ENCODE measurements around the gene FAM83C. TPM values are rescaled to one million over a fixed set of nuclear protein-coding genes. Genes with fewer than 3 reads are reported as not detected.

FAM83C gene
- total RNA-seq, 1 experiment from 2014 or later = not detected

- no peak for DNase-seq (ENCODE audit: low read depth in 1 of 2, low spot score in 2 of 2)
- H3K4me1 ChIP-seq (replicated peaks) = peaks cover 20% of the 10 kb centered on the region
- no peaks in the 10 kb centered on the region for H3K9me3 ChIP-seq (replicated peaks)
- peaks cover 85% of the 10 kb centered on the region for H3K36me3 ChIP-seq
- no peak overlapping the region for H3K4me3 ChIP-seq
- H3K27me3 ChIP-seq (replicated peaks) = no peaks in the 10 kb centered on the region
- no peak overlapping the region for H3K27ac ChIP-seq
Observed at GRCh38 chr20:35279040-35279439, 13.2 kb downstream of the FAM83C start.

- Histone ChIP-seq H3K36me3 (peaks cover 82% of the 10 kb centered on the region), H3K27me3 (replicated peaks) (no peaks in the 10 kb centered on the region), H3K9me3 (replicated peaks) (no peaks in the 10 kb centered on the region), H3K27ac (peak within 1 kb of the TSS; percentile 93), H3K4me1 (replicated peaks) (peaks cover 17% of the 10 kb centered on the region), H3K4me3 (peak within 1 kb of the TSS; percentile 77)
- peak; percentile 92 to 94 for DNase-seq (ENCODE audit: low read depth in 1 of 2, low spot score in 2 of 2)
Observed at GRCh38 chr20:35277531-35278395, 14.5 kb downstream of the FAM83C start, which contains the start of gene MMP24OS. MMP24OS (minus strand) TSS chr20:35278122; CDS start chr20:35277929, 193 bp downstream.

GRCh38 chr20:35277127-35277526 lies 15.1 kb downstream of the FAM83C start:
- peak overlapping the region; percentile 77 for H3K4me3 ChIP-seq
- H3K36me3 ChIP-seq = peaks cover 79% of the 10 kb centered on the region
- H3K9me3 ChIP-seq (replicated peaks) = no peaks in the 10 kb centered on the region
- H3K4me1 ChIP-seq (replicated peaks) = peaks cover 17% of the 10 kb centered on the region
- H3K27me3 ChIP-seq (replicated peaks) = no peaks in the 10 kb centered on the region
- H3K27ac ChIP-seq = peak overlapping the region; percentile 93
- peak in 1 of 2 experiments; percentile 49 for DNase-seq (ENCODE audit: low read depth in 1 of 2, low spot score in 2 of 2)

- Histone ChIP-seq H3K9me3 (replicated peaks) (no peaks in the 10 kb centered on the region), H3K36me3 (peaks cover 77% of the 10 kb centered on the region), H3K4me1 (replicated peaks) (peaks cover 17% of the 10 kb centered on the region), H3K27me3 (replicated peaks) (no peaks in the 10 kb centered on the region), H3K4me3 (no peak overlapping the region; the same call in 1 of the 2 replicates), H3K27ac (no peak overlapping the region)
- no peak for DNase-seq (ENCODE audit: low read depth in 1 of 2, low spot score in 2 of 2)
Observed at GRCh38 chr20:35276408-35276807, 15.8 kb downstream of the FAM83C start.

- no peak for DNase-seq (ENCODE audit: low read depth in 1 of 2, low spot score in 2 of 2)
- no peaks in the 10 kb centered on the region for H3K9me3 ChIP-seq (replicated peaks)
- H3K27me3 ChIP-seq (replicated peaks) = no peaks in the 10 kb centered on the region
- H3K4me3 ChIP-seq = no peak overlapping the region
- peaks cover 17% of the 10 kb centered on the region for H3K4me1 ChIP-seq (replicated peaks)
- peaks cover 80% of the 10 kb centered on the region for H3K36me3 ChIP-seq
- H3K27ac ChIP-seq = no peak overlapping the region
Observed at GRCh38 chr20:35275741-35276251, 16.4 kb downstream of the FAM83C start.

GRCh38 chr20:35274172-35275092 lies 17.8 kb downstream of the FAM83C start:
- H3K4me3 ChIP-seq = no peak overlapping the region
- H3K4me1 ChIP-seq (replicated peaks) = peaks cover 17% of the 10 kb centered on the region
- H3K27ac ChIP-seq = no peak overlapping the region
- H3K9me3 ChIP-seq (replicated peaks) = no peaks in the 10 kb centered on the region
- no peaks in the 10 kb centered on the region for H3K27me3 ChIP-seq (replicated peaks)
- H3K36me3 ChIP-seq = peaks cover 73% of the 10 kb centered on the region
- DNase-seq (ENCODE audit: low read depth in 1 of 2, low spot score in 2 of 2) = no peak

- Histone ChIP-seq H3K4me1 (replicated peaks) (peaks cover 17% of the 10 kb centered on the region), H3K4me3 (no peak overlapping the region), H3K27ac (no peak overlapping the region), H3K36me3 (peaks cover 69% of the 10 kb centered on the region), H3K9me3 (replicated peaks) (no peaks in the 10 kb centered on the region), H3K27me3 (replicated peaks) (no peaks in the 10 kb centered on the region)
- no peak for DNase-seq (ENCODE audit: low read depth in 1 of 2, low spot score in 2 of 2)
Observed at GRCh38 chr20:35273449-35274171, 18.6 kb downstream of the FAM83C start.

- Histone ChIP-seq H3K27ac (no peak overlapping the region), H3K4me3 (no peak overlapping the region), H3K4me1 (replicated peaks) (peaks cover 7% of the 10 kb centered on the region), H3K27me3 (replicated peaks) (no peaks in the 10 kb centered on the region), H3K9me3 (replicated peaks) (no peaks in the 10 kb centered on the region), H3K36me3 (peaks cover 65% of the 10 kb centered on the region)
- DNase-seq (ENCODE audit: low read depth in 1 of 2, low spot score in 2 of 2) = no peak
Observed at GRCh38 chr20:35271904-35272303, 20.3 kb downstream of the FAM83C start.

- no peak overlapping the region for H3K27ac ChIP-seq
- H3K9me3 ChIP-seq (replicated peaks) = no peaks in the 10 kb centered on the region
- no peak for DNase-seq (ENCODE audit: low read depth in 1 of 2, low spot score in 2 of 2)
- peaks cover 60% of the 10 kb centered on the region for H3K36me3 ChIP-seq
- H3K4me1 ChIP-seq (replicated peaks) = peaks cover 1% of the 10 kb centered on the region; the same call in 1 of the 2 replicates
- H3K4me3 ChIP-seq = no peak overlapping the region
- H3K27me3 ChIP-seq (replicated peaks) = no peaks in the 10 kb centered on the region
Observed at GRCh38 chr20:35271073-35271882, 20.9 kb downstream of the FAM83C start.

- Histone ChIP-seq H3K27ac (no peak overlapping the region), H3K4me3 (no peak overlapping the region), H3K36me3 (peaks cover 53% of the 10 kb centered on the region), H3K4me1 (replicated peaks) (no peaks in the 10 kb centered on the region), H3K9me3 (replicated peaks) (no peaks in the 10 kb centered on the region), H3K27me3 (replicated peaks) (no peaks in the 10 kb centered on the region)
- no peak for DNase-seq (ENCODE audit: low read depth in 1 of 2, low spot score in 2 of 2)
Observed at GRCh38 chr20:35270021-35270902, 22.0 kb downstream of the FAM83C start.

- Histone ChIP-seq H3K4me3 (no peak overlapping the region), H3K9me3 (replicated peaks) (no peaks in the 10 kb centered on the region), H3K27ac (no peak overlapping the region), H3K27me3 (replicated peaks) (no peaks in the 10 kb centered on the region), H3K4me1 (replicated peaks) (no peaks in the 10 kb centered on the region; the same call in 1 of the 2 replicates), H3K36me3 (peaks cover 43% of the 10 kb centered on the region)
- peak; percentile 45 to 70 for DNase-seq (ENCODE audit: low read depth in 1 of 2, low spot score in 2 of 2)
Observed at GRCh38 chr20:35269055-35269781, 23.0 kb downstream of the FAM83C start.
